Ovary (tissue), 3 donors: ENCODE measurements around the gene PTPRN2.

Experiments
- CTCF ChIP-seq, 3 donors: fragments of 450-650 bp in 2 of 3; fragments of 200-600 bp in 1 of 3; IDR thresholded peaks; one replicate each; pipeline versions ENCODE4 v1.5.1 to v1.8.0; 2016 to 2022; ENCODE audit warnings: antibody characterized with exemption in 3 of 3, mild to moderate bottlenecking in 1 of 3
- EP300 ChIP-seq: sonication (generic); formaldehyde crosslinking; IDR thresholded peaks from one replicate; pipeline ENCODE4 v1.6.1; 2017; ENCODE audit warnings: antibody characterized with exemption
- POLR2A ChIP-seq: fragments of 450-650 bp; IDR thresholded peaks from one replicate; pipeline ENCODE4 v1.6.1; 2017; ENCODE audit warnings: antibody characterized with exemption, mild to moderate bottlenecking, moderate library complexity
- donor health status: DM: no; HTN: no; CAD: no.

- TF ChIP-seq CTCF (IDR thresholded peaks at IDR 0.05) (no peak), EP300 (no peak), POLR2A (no peak)
Measured at GRCh38 chr7:157736341-157736740, 851.3 kb downstream of the PTPRN2 start.
